Neural progenitor cell (in vitro differentiated cells): Measurements from ENCODE around the gene SHROOM3. TPM values are rescaled to one million over a fixed set of nuclear protein-coding genes. Genes with fewer than 3 reads are reported as not detected.

Experiments used
- DNase-seq: peaks from one replicate; pipeline ENCODE4 v3.0.0-alpha.2; 2016; ENCODE audit warnings: low spot score
- H2AFZ ChIP-seq: fragments of 200-600 bp; sonication (generic); replicated peaks from 2 replicates; pipeline ENCODE4 v1.6.1; 2016; ENCODE audit warnings: antibody characterized with exemption
- H3F3A ChIP-seq: fragments of 200-600 bp; sonication (generic); 2 replicates; pipeline ENCODE4 v1.6.1; 2016; ENCODE audit warnings: antibody characterized with exemption, low read depth
- H3K27ac ChIP-seq: fragments of 200-600 bp; sonication (generic); 2 replicates; pipeline ENCODE4 v1.5.1; 2016; ENCODE audit warnings: mild to moderate bottlenecking
- H3K27me3 ChIP-seq: fragments of 200-600 bp; sonication (generic); 2 replicates; pipeline ENCODE4 v1.6.1; 2016; ENCODE audit warnings: mild to moderate bottlenecking, moderate library complexity
- H3K36me3 ChIP-seq: fragments of 200-600 bp; sonication (generic); 2 replicates; pipeline ENCODE4 v1.5.1; 2016
- H3K4me1 ChIP-seq: fragments of 200-600 bp; sonication (generic); 2 replicates; pipeline ENCODE4 v1.6.1; 2016; ENCODE audit warnings: mixed run types
- H3K4me2 ChIP-seq: fragments of 200-600 bp; sonication (generic); 2 replicates; pipeline ENCODE4 v1.6.1; 2016
- H3K4me3 ChIP-seq: fragments of 200-600 bp; sonication (generic); 2 replicates; pipeline ENCODE4 v1.5.1; 2016
- H3K79me2 ChIP-seq: fragments of 200-600 bp; sonication (generic); 2 replicates; pipeline ENCODE4 v1.6.1; 2016; ENCODE audit warnings: low read depth
- H3K9ac ChIP-seq: fragments of 200-600 bp; sonication (generic); 2 replicates; pipeline ENCODE4 v1.6.1; 2016
- H3K9me3 ChIP-seq: fragments of 200-600 bp; sonication (generic); 2 replicates; pipeline ENCODE4 v1.5.1; 2016; ENCODE audit warnings: low read depth
- H4K20me1 ChIP-seq: fragments of 200-600 bp; sonication (generic); 2 replicates; pipeline ENCODE4 v1.6.1; 2016; ENCODE audit warnings: low read depth
- H3K27ac Mint-ChIP-seq: 3 replicates; pipeline ENCODE4 v1.8.0; 2021; ENCODE audit warnings: mixed read lengths
- H3K27me3 Mint-ChIP-seq: 2 replicates; pipeline ENCODE4 v1.8.0; 2022; ENCODE audit warnings: low read depth, mild to moderate bottlenecking, inconsistent platforms, moderate library complexity, mixed read lengths; ENCODE audit not compliant: insufficient read depth
- H3K36me3 Mint-ChIP-seq: 3 replicates; pipeline ENCODE4 v1.8.0; 2021; ENCODE audit warnings: mixed read lengths
- H3K4me1 Mint-ChIP-seq: 3 replicates; pipeline ENCODE4 v1.8.0; 2021; ENCODE audit warnings: mixed read lengths
- H3K4me3 Mint-ChIP-seq: 3 replicates; pipeline ENCODE4 v1.8.0; 2021; ENCODE audit warnings: mild to moderate bottlenecking, moderate library complexity, mixed read lengths
- H3K9me3 Mint-ChIP-seq: 3 replicates; pipeline ENCODE4 v1.8.0; 2020; ENCODE audit warnings: mixed read lengths
- CTCF ChIP-seq: fragments of 200-600 bp; sonication (generic); IDR thresholded peaks from 2 replicates; pipeline ENCODE4 v1.5.1; 2017; ENCODE audit warnings: antibody characterized with exemption, mild to moderate bottlenecking
- EZH2 ChIP-seq: fragments of 200-600 bp; sonication (generic); IDR thresholded peaks from 2 replicates; pipeline ENCODE4 v1.6.1; 2017; ENCODE audit warnings: antibody characterized with exemption, mild to moderate bottlenecking, moderate library complexity
- EZH2phosphoT487 ChIP-seq: fragments of 200-600 bp; sonication (generic); IDR thresholded peaks from 2 replicates; pipeline ENCODE4 v1.6.1; 2017; ENCODE audit warnings: antibody characterized with exemption
- total RNA-seq: library from RNA; depleted of rRNA; stranded (reverse); fragments of >200 nt; gene quantifications from 2 replicates; pipeline ENCODE4 v1.2.3, GENCODE V29; 2015; ENCODE audit warnings: low replicate concordance

Gene SHROOM3
- total RNA-seq, 1 donor from 2014 or later: 36.6 TPM

GRCh38 chr4:76681996-76682395 lies 247.0 kb downstream of the SHROOM3 start:
- H3K4me3 Mint-ChIP-seq: no peak overlapping the region

GRCh38 chr4:76683144-76683543 lies 248.1 kb downstream of the SHROOM3 start:
- Mint-ChIP-seq H3K27me3 (peaks cover 5% of the 10 kb centered on the region), H3K27ac (no peak overlapping the region), H3K36me3 (peaks cover 17% of the 10 kb centered on the region), H3K4me3 (no peak overlapping the region), H3K9me3 (peaks cover 2% of the 10 kb centered on the region), H3K4me1 (peaks cover 26% of the 10 kb centered on the region)
- H4K20me1 ChIP-seq: peaks cover 62% of the 10 kb centered on the region
- H3K4me3 ChIP-seq: no peak overlapping the region
- no peaks in the 10 kb centered on the region for H3K9me3 ChIP-seq
- TF ChIP-seq CTCF (no peak), EZH2 (no peak), EZH2phosphoT487 (no peak)
- no peaks in the 10 kb centered on the region for H3F3A ChIP-seq
- no peaks in the 10 kb centered on the region for H3K36me3 ChIP-seq
- H3K27me3 ChIP-seq: no peaks in the 10 kb centered on the region
- DNase-seq: no peak
- no peak overlapping the region for H2AFZ ChIP-seq
- peaks cover 11% of the 10 kb centered on the region for H3K4me1 ChIP-seq
- H3K4me2 ChIP-seq: no peak overlapping the region
- H3K27ac ChIP-seq: no peak overlapping the region
- H3K79me2 ChIP-seq: no peaks in the 10 kb centered on the region
- H3K9ac ChIP-seq: no peak overlapping the region

More at GRCh38 chr4:76681996-76682395, 247.0 kb downstream of the SHROOM3 start:
- Histone ChIP-seq H3K4me3 (no peak overlapping the region), H3K36me3 (no peaks in the 10 kb centered on the region), H3K4me2 (no peak overlapping the region), H3K9ac (no peak overlapping the region), H3K4me1 (no peaks in the 10 kb centered on the region), H2AFZ (no peak overlapping the region), H4K20me1 (peaks cover 52% of the 10 kb centered on the region), H3K79me2 (no peaks in the 10 kb centered on the region), H3K27ac (no peak overlapping the region), H3K27me3 (no peaks in the 10 kb centered on the region), H3K9me3 (no peaks in the 10 kb centered on the region), H3F3A (no peaks in the 10 kb centered on the region)
- Mint-ChIP-seq H3K36me3 (peaks cover 19% of the 10 kb centered on the region), H3K4me1 (peaks cover 15% of the 10 kb centered on the region), H3K9me3 (peaks cover 2% of the 10 kb centered on the region), H3K27ac (no peak overlapping the region), H3K27me3 (peaks cover 5% of the 10 kb centered on the region)
- DNase-seq: no peak
- TF ChIP-seq EZH2 (no peak), EZH2phosphoT487 (no peak), CTCF (no peak)

GRCh38 chr4:76687746-76688448 lies 252.9 kb downstream of the SHROOM3 start:
- no peak overlapping the region for H3K27ac ChIP-seq
- H3K27me3 ChIP-seq: peaks cover 7% of the 10 kb centered on the region
- peaks cover 36% of the 10 kb centered on the region for H3K4me1 ChIP-seq
- no peaks in the 10 kb centered on the region for H3K36me3 ChIP-seq
- peak; percentile 26 for DNase-seq
- H3K9me3 ChIP-seq: no peaks in the 10 kb centered on the region
- no peak for TF ChIP-seq CTCF
- no peak for TF ChIP-seq EZH2
- no peak for TF ChIP-seq EZH2phosphoT487
- peaks cover 3% of the 10 kb centered on the region for H3K27me3 Mint-ChIP-seq
- H3K27ac Mint-ChIP-seq: peak overlapping the region; percentile 57
- no peak overlapping the region for H3K9ac ChIP-seq
- peak overlapping the region; percentile 92 for H3K4me3 ChIP-seq
- H4K20me1 ChIP-seq: peaks cover 86% of the 10 kb centered on the region
- H3K36me3 Mint-ChIP-seq: peaks cover 2% of the 10 kb centered on the region
- peaks cover 35% of the 10 kb centered on the region for H3K79me2 ChIP-seq
- no peaks in the 10 kb centered on the region for H3K9me3 Mint-ChIP-seq
- peak overlapping the region; percentile 96 for H3K4me2 ChIP-seq
- H3K4me3 Mint-ChIP-seq: peak overlapping the region; percentile 91
- peaks cover 9% of the 10 kb centered on the region for H3F3A ChIP-seq
- no peak overlapping the region for H2AFZ ChIP-seq
- H3K4me1 Mint-ChIP-seq: peaks cover 46% of the 10 kb centered on the region
